Endothelial cell of umbilical vein (primary cell): ENCODE data around the gene SPEN.

Experiments used
- EZH2 ChIP-seq: IDR thresholded peaks from 2 replicates; pipeline ENCODE4 v1.6.1; 2012; ENCODE audit warnings: borderline replicate concordance, low read depth, mild to moderate bottlenecking, moderate library complexity, low read length, inconsistent platforms; ENCODE audit not compliant: severe bottlenecking
- POLR2A ChIP-seq: IDR thresholded peaks from 2 replicates; pipeline ENCODE4 v1.6.1; 2012; ENCODE audit warnings: low read depth, mild to moderate bottlenecking, control low read depth, low read length
- POLR2AphosphoS5 ChIP-seq: IDR thresholded peaks from 2 replicates; pipeline ENCODE4 v1.6.1; 2012; ENCODE audit warnings: low read depth, mild to moderate bottlenecking, control low read depth, low read length, moderate library complexity; ENCODE audit not compliant: insufficient read depth
- TF ChIP-seq, protein P1 (sequence below), 2 donors: IDR thresholded peaks; 1 replicate in 1 of 2; 2 replicates in 1 of 2; pipeline ENCODE4 v1.5.1; 2011; ENCODE audit warnings: low read length in 2 of 2, mild to moderate bottlenecking in 2 of 2, moderate library complexity in 2 of 2, control low read depth in 1 of 2, inconsistent platforms in 1 of 2, low read depth in 1 of 2; ENCODE audit not compliant: insufficient read depth in 1 of 2; ENCODE audit errors: extremely low read depth in 1 of 2

DNA sequence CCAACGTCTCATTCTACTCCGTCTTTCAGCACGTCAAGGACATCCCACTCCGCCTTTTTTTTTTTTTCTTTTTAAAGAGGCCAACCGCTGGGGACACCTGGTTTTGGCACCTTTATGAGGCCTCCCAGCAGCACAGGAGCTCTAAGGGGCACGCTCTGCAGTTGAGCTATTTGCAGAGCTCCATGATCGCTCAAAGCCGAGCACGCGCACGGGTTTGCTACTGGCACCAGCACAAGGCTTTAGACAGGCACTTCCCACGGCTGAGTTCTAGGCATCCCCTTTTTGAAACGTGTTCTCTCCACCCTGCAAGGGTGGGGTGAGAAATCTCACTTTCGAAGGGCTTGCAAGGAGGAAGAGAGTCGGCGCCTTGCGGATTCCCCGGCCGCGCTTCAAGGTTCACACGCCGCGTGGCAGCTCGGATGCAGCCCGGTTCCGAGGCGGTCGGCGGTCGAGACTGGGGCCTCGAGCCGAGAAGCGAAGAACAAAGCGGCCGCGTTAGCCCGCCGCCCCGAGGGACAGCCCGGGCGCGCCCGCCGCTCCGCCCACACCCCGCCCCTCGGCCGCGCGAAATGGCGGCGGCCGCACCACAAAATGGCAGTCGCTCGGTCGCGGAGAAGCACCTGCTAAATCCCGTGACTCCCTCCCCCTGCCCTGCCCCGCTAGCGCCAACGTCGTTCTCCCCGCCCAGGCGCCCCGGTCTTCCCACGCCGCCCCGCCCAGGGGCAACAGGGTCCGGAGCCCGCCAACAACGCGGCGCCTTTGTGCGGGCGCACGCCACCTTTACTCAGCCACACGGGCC, 12.9 kb upstream of the SPEN start:
- TF ChIP-seq, protein P1, sequence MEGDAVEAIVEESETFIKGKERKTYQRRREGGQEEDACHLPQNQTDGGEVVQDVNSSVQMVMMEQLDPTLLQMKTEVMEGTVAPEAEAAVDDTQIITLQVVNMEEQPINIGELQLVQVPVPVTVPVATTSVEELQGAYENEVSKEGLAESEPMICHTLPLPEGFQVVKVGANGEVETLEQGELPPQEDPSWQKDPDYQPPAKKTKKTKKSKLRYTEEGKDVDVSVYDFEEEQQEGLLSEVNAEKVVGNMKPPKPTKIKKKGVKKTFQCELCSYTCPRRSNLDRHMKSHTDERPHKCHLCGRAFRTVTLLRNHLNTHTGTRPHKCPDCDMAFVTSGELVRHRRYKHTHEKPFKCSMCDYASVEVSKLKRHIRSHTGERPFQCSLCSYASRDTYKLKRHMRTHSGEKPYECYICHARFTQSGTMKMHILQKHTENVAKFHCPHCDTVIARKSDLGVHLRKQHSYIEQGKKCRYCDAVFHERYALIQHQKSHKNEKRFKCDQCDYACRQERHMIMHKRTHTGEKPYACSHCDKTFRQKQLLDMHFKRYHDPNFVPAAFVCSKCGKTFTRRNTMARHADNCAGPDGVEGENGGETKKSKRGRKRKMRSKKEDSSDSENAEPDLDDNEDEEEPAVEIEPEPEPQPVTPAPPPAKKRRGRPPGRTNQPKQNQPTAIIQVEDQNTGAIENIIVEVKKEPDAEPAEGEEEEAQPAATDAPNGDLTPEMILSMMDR (IDR thresholded peaks at IDR 0.05; ENCODE audit: extremely low read depth in 1 of 2, insufficient read depth in 1 of 2, low read depth in 1 of 2, low read length in 2 of 2), result no peak
- TF ChIP-seq EZH2, result no peak
- peak; percentile 63 for TF ChIP-seq POLR2A
- peak; percentile 99 for TF ChIP-seq POLR2AphosphoS5
